GM12878 (cell line): ENCODE data around the gene THADA. TPM values are rescaled to one million over a fixed set of nuclear protein-coding genes. Genes with fewer than 3 reads are reported as not detected.

Source experiments
- JUNB ChIP-seq: IDR thresholded peaks from 2 replicates; pipeline ENCODE4 v1.6.1; 2016; ENCODE audit warnings: antibody characterized with exemption, mild to moderate bottlenecking
- NR2C2 ChIP-seq: IDR thresholded peaks from 2 replicates; pipeline ENCODE4 v1.6.1; 2011; ENCODE audit warnings: borderline replicate concordance, low read depth; ENCODE audit not compliant: control insufficient read depth, insufficient read length
- POLR2AphosphoS5 ChIP-seq: IDR thresholded peaks from 2 replicates; pipeline ENCODE4 v1.6.1; 2011; ENCODE audit warnings: mild to moderate bottlenecking, low read length, inconsistent platforms
- YY1 ChIP-seq: IDR thresholded peaks from 2 replicates; pipeline ENCODE4 v1.6.1; 2011; ENCODE audit warnings: low read depth, mild to moderate bottlenecking, low read length
- polyA plus RNA-seq, 11 experiments: library from polyadenylated mRNA; depleted of rRNA in 4 of 11; unstranded in 6 of 11; stranded (reverse) in 5 of 11; fragments of >200 nt; fragmentation: Nextera tagmentation in 4 of 11; fragmentation: Illumina TruSeq in 1 of 11; extraction: Ambion mirVana in 4 of 11; extraction: Trizol in 1 of 11; gene quantifications; 1 replicate in 1 of 11; 2 replicates in 10 of 11; pipeline versions ENCODE4 v1.2.1 to v1.2.3, GENCODE V29; 2011 to 2016; ENCODE audit warnings: inconsistent platforms in 2 of 11, missing spikeins in 2 of 11, low read depth in 1 of 11
- total RNA-seq, 4 experiments: library from RNA; depleted of rRNA in 3 of 4; stranded (reverse); fragments of >200 nt in 3 of 4; fragmentation: Illumina TruSeq in 1 of 4; extraction: Trizol in 1 of 4; gene quantifications; 2 replicates each; pipeline versions ENCODE4 v1.2.1 to v1.2.3, GENCODE V29; 2013 to 2021
- TF ChIP-seq, protein P1 (sequence below): fragments of 450-650 bp; formaldehyde crosslinking; IDR thresholded peaks from 2 replicates; pipeline ENCODE4 v1.4.0; 2020; ENCODE audit warnings: mild to moderate bottlenecking, moderate library complexity
- TF ChIP-seq, protein P2 (sequence below): fragments of 450-650 bp; conservative IDR thresholded peaks from 2 replicates; pipeline ENCODE4 v1.6.1; 2017; ENCODE audit warnings: mild to moderate bottlenecking, moderate library complexity

Gene THADA
- total and polyA plus RNA-seq, 10 of the 15 experiments (the other 5 are each of a cell fraction or from before 2014, with no cell fraction given): 14.6 to 33.2 (median 23.2) TPM

DNA sequence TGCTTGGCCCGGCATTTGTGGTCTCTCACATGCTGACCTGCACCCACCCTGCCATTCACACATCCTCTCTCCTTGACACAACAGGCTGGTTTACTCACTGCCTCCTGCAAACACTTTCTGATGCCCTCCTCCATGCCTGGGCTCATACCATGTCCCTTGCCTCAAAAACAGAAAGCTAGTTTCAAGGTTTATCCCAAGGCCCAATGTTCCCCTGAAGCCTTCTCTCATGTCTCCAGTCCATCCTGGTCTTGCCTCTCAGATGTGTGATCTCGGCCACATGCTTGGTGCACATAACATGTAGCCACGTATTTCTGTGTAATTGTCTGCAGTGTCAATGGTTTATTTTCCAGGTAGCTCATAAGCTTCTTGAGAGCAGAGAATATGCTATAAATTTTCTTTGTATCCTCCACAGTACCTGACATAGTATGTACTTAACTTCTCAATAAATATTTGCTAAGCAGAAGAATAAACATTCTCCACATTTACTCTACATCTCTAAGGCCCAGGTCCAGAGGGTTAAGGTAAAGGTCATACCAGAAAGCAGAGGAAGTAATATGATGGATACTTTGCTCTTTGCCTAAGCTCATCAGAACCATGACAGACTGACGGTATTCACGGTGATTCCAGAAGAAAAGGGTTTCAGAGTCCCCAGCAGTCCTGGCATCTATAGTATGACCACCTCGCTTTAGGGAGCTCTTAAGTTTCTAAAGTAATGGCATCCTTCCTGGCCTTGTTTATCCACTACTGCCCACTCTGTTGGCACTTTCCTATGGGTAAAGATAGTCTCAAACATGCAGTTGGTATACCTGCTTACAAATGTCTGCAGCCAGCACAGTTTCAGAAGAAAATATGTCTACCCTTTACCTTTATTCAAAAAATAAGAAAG, 206.0 kb downstream of the THADA start (continued):
- TF ChIP-seq, protein P1, sequence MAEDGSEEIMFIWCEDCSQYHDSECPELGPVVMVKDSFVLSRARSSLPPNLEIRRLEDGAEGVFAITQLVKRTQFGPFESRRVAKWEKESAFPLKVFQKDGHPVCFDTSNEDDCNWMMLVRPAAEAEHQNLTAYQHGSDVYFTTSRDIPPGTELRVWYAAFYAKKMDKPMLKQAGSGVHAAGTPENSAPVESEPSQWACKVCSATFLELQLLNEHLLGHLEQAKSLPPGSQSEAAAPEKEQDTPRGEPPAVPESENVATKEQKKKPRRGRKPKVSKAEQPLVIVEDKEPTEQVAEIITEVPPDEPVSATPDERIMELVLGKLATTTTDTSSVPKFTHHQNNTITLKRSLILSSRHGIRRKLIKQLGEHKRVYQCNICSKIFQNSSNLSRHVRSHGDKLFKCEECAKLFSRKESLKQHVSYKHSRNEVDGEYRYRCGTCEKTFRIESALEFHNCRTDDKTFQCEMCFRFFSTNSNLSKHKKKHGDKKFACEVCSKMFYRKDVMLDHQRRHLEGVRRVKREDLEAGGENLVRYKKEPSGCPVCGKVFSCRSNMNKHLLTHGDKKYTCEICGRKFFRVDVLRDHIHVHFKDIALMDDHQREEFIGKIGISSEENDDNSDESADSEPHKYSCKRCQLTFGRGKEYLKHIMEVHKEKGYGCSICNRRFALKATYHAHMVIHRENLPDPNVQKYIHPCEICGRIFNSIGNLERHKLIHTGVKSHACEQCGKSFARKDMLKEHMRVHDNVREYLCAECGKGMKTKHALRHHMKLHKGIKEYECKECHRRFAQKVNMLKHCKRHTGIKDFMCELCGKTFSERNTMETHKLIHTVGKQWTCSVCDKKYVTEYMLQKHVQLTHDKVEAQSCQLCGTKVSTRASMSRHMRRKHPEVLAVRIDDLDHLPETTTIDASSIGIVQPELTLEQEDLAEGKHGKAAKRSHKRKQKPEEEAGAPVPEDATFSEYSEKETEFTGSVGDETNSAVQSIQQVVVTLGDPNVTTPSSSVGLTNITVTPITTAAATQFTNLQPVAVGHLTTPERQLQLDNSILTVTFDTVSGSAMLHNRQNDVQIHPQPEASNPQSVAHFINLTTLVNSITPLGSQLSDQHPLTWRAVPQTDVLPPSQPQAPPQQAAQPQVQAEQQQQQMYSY: no peak
- no peak for TF ChIP-seq NR2C2
- no peak for TF ChIP-seq YY1
- TF ChIP-seq JUNB: no peak
- no peak for TF ChIP-seq POLR2AphosphoS5
- TF ChIP-seq, protein P2, sequence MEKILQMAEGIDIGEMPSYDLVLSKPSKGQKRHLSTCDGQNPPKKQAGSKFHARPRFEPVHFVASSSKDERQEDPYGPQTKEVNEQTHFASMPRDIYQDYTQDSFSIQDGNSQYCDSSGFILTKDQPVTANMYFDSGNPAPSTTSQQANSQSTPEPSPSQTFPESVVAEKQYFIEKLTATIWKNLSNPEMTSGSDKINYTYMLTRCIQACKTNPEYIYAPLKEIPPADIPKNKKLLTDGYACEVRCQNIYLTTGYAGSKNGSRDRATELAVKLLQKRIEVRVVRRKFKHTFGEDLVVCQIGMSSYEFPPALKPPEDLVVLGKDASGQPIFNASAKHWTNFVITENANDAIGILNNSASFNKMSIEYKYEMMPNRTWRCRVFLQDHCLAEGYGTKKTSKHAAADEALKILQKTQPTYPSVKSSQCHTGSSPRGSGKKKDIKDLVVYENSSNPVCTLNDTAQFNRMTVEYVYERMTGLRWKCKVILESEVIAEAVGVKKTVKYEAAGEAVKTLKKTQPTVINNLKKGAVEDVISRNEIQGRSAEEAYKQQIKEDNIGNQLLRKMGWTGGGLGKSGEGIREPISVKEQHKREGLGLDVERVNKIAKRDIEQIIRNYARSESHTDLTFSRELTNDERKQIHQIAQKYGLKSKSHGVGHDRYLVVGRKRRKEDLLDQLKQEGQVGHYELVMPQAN: no peak
